ENCODE results near the gene HABP4. TPM values are rescaled to one million over a fixed set of nuclear protein-coding genes. Genes with fewer than 3 reads are reported as not detected.

The HABP4 gene
- total RNA-seq, 1 experiment from 2014 or later, result 21.0 TPM

DNA sequence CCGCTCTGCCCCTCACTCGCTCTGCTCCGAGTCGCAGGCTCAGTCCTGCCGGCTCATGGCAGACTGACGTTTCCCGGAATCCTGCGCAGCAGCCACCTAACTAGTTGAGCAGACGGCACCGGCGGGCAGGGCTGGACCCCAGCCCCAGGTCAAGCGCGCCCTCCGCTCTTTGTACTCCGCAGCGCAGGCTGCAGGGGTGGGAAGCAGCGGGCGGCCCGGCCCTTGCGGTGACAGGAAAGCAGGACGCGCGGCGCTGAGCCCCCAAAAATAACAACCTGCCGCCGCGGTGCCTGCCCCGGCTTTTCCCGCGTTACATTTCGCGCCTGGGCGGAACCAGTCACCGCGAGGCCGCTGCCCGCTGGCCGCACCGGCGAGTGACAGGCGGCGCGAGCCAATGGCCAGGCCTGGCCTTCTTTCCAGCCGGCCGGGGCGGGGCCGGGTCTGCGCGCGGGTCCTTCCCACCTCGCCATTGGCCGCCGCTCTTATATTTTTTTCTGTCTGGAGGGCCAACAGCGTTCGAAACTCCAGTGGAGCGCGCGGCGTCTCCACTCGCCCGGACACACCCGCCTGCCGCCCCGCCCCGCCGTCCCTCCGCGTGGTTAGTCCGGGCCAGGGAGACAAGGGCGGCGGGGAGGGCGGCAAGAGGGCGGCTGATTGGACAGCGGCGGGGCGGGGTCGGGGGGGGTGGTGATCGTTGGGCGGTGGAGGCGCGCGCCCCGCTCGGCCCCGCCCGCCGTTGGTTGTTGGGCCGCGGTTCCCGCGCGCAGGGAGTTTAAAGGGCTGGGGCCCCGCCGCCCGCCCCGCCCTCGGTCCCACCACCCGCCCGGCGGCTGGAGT is 31.7 kb upstream of the HABP4 start, which contains the start of gene ZNF367 (continued):
- TF ChIP-seq ZBTB33 (IDR thresholded peaks at IDR 0.05; ENCODE audit: extremely low read depth, insufficient replicate concordance, low read length) (no peak), POLR2A (IDR thresholded peaks at IDR 0.05; ENCODE audit: borderline replicate concordance, extremely low read depth, insufficient read depth, insufficient read length) (no peak), CBX3 (IDR thresholded peaks at IDR 0.05; ENCODE audit: low read depth) (no peak; the same call in 1 of the 2 replicates), TCF7L2 (IDR thresholded peaks at IDR 0.05; ENCODE audit: borderline replicate concordance, extremely low read depth, insufficient read depth, insufficient read length) (peak; percentile 51), EGR1 (IDR thresholded peaks at IDR 0.05; ENCODE audit: low read depth) (no peak)
- TF ChIP-seq, protein P1, sequence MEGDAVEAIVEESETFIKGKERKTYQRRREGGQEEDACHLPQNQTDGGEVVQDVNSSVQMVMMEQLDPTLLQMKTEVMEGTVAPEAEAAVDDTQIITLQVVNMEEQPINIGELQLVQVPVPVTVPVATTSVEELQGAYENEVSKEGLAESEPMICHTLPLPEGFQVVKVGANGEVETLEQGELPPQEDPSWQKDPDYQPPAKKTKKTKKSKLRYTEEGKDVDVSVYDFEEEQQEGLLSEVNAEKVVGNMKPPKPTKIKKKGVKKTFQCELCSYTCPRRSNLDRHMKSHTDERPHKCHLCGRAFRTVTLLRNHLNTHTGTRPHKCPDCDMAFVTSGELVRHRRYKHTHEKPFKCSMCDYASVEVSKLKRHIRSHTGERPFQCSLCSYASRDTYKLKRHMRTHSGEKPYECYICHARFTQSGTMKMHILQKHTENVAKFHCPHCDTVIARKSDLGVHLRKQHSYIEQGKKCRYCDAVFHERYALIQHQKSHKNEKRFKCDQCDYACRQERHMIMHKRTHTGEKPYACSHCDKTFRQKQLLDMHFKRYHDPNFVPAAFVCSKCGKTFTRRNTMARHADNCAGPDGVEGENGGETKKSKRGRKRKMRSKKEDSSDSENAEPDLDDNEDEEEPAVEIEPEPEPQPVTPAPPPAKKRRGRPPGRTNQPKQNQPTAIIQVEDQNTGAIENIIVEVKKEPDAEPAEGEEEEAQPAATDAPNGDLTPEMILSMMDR (IDR thresholded peaks at IDR 0.05 in 2 of 3, conservative IDR thresholded peaks at IDR 0.05 in 1 of 3; ENCODE audit: borderline replicate concordance in 1 of 3, insufficient read depth in 1 of 3, low read depth in 2 of 3, low read length in 2 of 3), result no peak

All from HCT116 (cell line).